ENCODE results near the gene CORIN.

Gene CORIN

DNA sequence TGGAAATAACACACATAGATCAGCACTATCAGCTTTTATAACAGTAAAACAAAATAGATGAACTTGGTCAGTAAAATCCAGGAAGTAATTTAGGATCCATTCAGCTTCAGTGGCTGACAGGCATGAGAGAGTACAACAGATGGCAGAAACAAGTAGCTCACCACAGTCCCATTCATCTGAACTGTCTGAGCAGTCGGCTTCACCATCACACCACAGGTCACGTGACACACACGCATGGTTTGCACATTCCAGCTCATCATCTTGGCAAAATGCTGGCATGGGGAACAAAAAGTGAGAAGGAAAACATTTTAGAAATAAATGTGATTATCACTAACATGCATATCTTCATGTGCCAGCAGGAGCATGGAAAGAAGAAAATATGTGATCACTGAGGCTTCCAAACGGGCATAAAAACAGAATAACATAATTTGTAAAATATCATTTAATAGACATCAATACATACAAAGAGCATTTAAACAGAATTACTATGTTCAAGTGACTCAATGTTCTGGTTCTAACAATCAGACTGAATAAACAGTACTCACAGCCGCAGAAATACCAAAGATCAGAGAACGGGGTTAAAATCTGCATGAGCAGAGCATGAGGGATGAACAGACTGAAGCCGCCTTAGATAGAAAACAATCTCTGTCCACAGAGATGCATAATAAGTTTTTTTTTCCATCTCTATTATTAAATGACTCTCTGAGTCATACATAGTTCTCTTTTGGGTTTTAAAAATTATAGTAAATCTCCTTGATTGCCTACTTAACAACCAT lies 194.7 kb downstream of the CORIN start:
- H3K27ac ChIP-seq, result no peak overlapping the region
- H3K4me3 ChIP-seq (ENCODE audit: low read depth in 1 of 2, low read length in 1 of 2), result no peak overlapping the region
- TF ChIP-seq, protein P1, sequence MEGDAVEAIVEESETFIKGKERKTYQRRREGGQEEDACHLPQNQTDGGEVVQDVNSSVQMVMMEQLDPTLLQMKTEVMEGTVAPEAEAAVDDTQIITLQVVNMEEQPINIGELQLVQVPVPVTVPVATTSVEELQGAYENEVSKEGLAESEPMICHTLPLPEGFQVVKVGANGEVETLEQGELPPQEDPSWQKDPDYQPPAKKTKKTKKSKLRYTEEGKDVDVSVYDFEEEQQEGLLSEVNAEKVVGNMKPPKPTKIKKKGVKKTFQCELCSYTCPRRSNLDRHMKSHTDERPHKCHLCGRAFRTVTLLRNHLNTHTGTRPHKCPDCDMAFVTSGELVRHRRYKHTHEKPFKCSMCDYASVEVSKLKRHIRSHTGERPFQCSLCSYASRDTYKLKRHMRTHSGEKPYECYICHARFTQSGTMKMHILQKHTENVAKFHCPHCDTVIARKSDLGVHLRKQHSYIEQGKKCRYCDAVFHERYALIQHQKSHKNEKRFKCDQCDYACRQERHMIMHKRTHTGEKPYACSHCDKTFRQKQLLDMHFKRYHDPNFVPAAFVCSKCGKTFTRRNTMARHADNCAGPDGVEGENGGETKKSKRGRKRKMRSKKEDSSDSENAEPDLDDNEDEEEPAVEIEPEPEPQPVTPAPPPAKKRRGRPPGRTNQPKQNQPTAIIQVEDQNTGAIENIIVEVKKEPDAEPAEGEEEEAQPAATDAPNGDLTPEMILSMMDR (IDR thresholded peaks at IDR 0.05), result no peak

DNA sequence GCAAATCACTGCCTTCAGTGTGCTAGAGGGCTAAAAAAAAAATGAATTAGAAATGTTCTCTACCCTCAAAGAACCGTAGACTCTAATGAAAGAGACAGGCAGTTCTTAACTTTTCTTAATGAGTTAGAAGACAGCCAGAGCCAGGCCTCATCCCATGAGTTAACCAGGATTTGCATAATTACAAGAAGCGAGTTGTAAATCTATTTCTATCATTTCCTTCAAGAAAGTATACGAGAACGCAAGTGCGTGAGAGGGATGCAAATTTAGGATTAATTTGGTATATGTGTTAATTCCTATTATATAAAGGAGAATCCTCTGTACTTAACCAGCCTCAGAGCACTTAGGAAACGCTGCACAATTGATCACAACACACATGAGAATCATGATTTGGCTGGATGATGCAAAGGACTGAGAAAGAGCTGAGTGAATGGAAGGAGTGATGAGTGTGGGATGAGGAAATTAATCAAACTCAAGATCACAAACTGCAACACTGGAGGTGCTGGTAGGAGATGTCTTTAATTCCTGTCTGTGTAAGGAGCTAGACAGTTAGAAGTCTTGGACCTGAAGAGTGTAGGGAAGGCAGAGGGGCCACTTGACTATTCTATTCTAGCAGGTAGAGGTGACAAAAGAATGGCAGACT lies 195.6 kb downstream of the CORIN start:
- TF ChIP-seq, protein P1 (IDR thresholded peaks at IDR 0.05), result no peak
- no peak overlapping the region for H3K4me3 ChIP-seq (ENCODE audit: low read depth in 1 of 2, low read length in 1 of 2)
- H3K36me3 ChIP-seq, result no peaks in the 10 kb centered on the region
- H3K9me3 ChIP-seq, result no peaks in the 10 kb centered on the region
- H3K4me1 ChIP-seq (ENCODE audit: control insufficient read depth in 1 of 2, insufficient read depth in 1 of 2, low read depth in 1 of 2, low read length in 1 of 2), result no peaks in the 10 kb centered on the region
- no peak overlapping the region for H3K27ac ChIP-seq
- H3K27me3 ChIP-seq, result no peaks in the 10 kb centered on the region

More for the DNA sequence above, 194.7 kb downstream of the CORIN start:
- Histone ChIP-seq H3K4me1 (ENCODE audit: control insufficient read depth in 1 of 2, insufficient read depth in 1 of 2, low read depth in 1 of 2, low read length in 1 of 2) (no peaks in the 10 kb centered on the region), H3K9me3 (no peaks in the 10 kb centered on the region), H3K36me3 (no peaks in the 10 kb centered on the region), H3K27me3 (no peaks in the 10 kb centered on the region)

DNA sequence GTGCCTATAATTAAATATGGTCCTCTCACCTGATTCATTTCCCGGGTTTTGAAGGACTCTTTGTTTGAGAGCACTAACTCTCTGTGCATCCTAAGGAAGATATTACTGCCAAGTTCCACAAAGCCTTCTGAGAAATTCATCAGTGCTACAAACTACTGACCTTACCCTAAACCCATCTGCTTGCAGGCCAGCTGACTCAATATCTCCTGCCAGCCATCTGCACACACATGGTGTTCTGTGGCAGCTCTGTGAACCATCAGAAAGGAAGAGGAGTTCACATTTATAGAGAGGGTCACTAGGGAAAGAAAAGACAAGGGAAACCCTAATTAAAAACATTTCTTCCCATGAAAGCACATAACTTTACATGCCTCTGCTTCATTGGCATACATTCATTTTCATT lies 196.1 kb downstream of the CORIN start:
- Histone ChIP-seq H3K36me3 (no peaks in the 10 kb centered on the region), H3K4me3 (ENCODE audit: low read depth in 1 of 2, low read length in 1 of 2) (no peak overlapping the region), H3K27ac (no peak overlapping the region), H3K4me1 (ENCODE audit: control insufficient read depth in 1 of 2, insufficient read depth in 1 of 2, low read depth in 1 of 2, low read length in 1 of 2) (no peaks in the 10 kb centered on the region), H3K9me3 (no peaks in the 10 kb centered on the region), H3K27me3 (no peaks in the 10 kb centered on the region)
- TF ChIP-seq, protein P1 (IDR thresholded peaks at IDR 0.05), result no peak

DNA sequence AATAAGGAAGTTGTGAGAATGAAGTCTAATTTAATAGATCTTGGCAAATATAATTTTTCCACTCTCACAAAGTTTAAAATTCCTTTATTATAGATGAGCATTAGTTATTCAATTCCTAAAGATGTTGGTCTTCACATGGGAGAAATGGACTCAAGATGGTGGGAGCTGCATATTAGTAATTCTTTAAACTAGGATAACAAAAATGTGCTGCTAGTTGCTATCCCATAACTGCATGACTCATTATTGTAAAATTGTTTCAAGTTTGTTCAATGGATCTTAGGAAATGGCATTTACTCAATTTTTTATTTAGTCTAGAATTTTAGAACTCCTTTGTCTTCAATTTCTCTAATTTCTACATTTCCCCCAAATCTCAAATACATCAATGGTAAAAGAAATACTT lies 197.0 kb downstream of the CORIN start:
- Histone ChIP-seq H3K27ac (no peak overlapping the region), H3K4me3 (ENCODE audit: low read depth in 1 of 2, low read length in 1 of 2) (no peak overlapping the region)
- TF ChIP-seq, protein P1 (IDR thresholded peaks at IDR 0.05), result no peak

DNA sequence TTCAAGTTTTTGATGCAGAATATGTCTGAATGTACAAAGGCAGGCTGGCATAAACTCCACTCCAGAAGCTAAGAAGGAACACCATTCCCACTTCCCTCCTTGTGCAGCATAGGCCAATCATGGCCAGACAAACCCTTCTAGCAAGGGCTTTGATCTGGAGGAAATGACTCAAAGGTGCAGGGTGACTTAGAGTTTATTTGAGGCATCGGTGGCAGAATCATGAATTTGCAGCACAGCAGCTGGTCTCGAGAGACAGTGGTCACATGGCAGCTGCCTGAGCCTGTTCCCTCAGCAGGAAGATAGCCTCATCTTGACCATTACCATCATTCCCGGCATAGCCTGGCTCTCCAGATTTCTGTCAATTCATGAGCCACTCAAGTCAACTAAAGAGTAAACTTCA lies 198.3 kb downstream of the CORIN start:
- TF ChIP-seq, protein P1 (IDR thresholded peaks at IDR 0.05), result no peak
- Histone ChIP-seq H3K4me1 (ENCODE audit: control insufficient read depth in 1 of 2, insufficient read depth in 1 of 2, low read depth in 1 of 2, low read length in 1 of 2) (no peaks in the 10 kb centered on the region), H3K9me3 (no peaks in the 10 kb centered on the region), H3K27me3 (no peaks in the 10 kb centered on the region), H3K27ac (no peak overlapping the region), H3K4me3 (ENCODE audit: low read depth in 1 of 2, low read length in 1 of 2) (no peak overlapping the region), H3K36me3 (no peaks in the 10 kb centered on the region)

More for the DNA sequence above, 197.0 kb downstream of the CORIN start:
- Histone ChIP-seq H3K36me3 (no peaks in the 10 kb centered on the region), H3K4me1 (ENCODE audit: control insufficient read depth in 1 of 2, insufficient read depth in 1 of 2, low read depth in 1 of 2, low read length in 1 of 2) (no peaks in the 10 kb centered on the region), H3K27me3 (no peaks in the 10 kb centered on the region), H3K9me3 (no peaks in the 10 kb centered on the region)
